ENCODE measurements around the gene GPR137B.

GPR137B gene

GRCh38 chr1:236110137-236110536 is 32.2 kb upstream of the GPR137B start:
- ChIA-PET POLR2A (no interaction called here), CTCF (interaction anchor here (0.7 to 1.5 kb wide), 8 partner anchors 17 to 448 kb away, joined by 3 to 4 read pairs (median 3); no protein-coding TSS in a partner anchor)
- Histone ChIP-seq H3K4me3 (ENCODE audit: low read depth, low read length) (no peak overlapping the region), H3K9me3 (ENCODE audit: control insufficient read depth, insufficient read depth, low read depth, low read length) (no peaks in the 10 kb centered on the region), H3K27ac (ENCODE audit: extremely low read depth, low read depth, low read length) (no peak overlapping the region), H3K36me3 (ENCODE audit: control insufficient read depth in 2 of 2, insufficient read depth in 1 of 2, low read length in 2 of 2) (no peaks in the 10 kb centered on the region), H3K4me1 (ENCODE audit: control insufficient read depth, insufficient read depth, low read length) (no peaks in the 10 kb centered on the region)
- TF ChIP-seq ZNF596 (tag by site-specific recombination; IDR thresholded peaks at IDR 0.05) = no peak
- no peak for TF ChIP-seq ZBTB11 (tag by site-specific recombination; conservative IDR thresholded peaks at IDR 0.05; ENCODE audit: low read depth)
- no peak for TF ChIP-seq ZEB2 (tag by site-specific recombination; IDR thresholded peaks at IDR 0.05)
- peak; percentile 27; the same call in 1 of the 2 replicates for TF ChIP-seq SCRT1 (tag by site-specific recombination; IDR thresholded peaks at IDR 0.05; ENCODE audit: borderline replicate concordance)
- no peak for TF ChIP-seq ZNF341 (tag by site-specific recombination; IDR thresholded peaks at IDR 0.05; ENCODE audit: low read depth)
- TF ChIP-seq SCRT2 (tag by site-specific recombination; IDR thresholded peaks at IDR 0.05) = peak; percentile 67
- TF ChIP-seq ZNF544 (tag by site-specific recombination; IDR thresholded peaks at IDR 0.05) = no peak

- no peaks in the 10 kb centered on the region for H3K4me1 ChIP-seq (ENCODE audit: control insufficient read depth, insufficient read depth, low read length)
- CTCF ChIA-PET = interaction anchor here (0.5 to 1.3 kb wide), 7 partner anchors 9 to 721 kb away, joined by 3 to 5 read pairs (median 3); no protein-coding TSS in a partner anchor
- POLR2A ChIA-PET = no interaction called here
- no peak overlapping the region for H3K27ac ChIP-seq (ENCODE audit: extremely low read depth, low read depth, low read length)
- no peak overlapping the region for H3K4me3 ChIP-seq (ENCODE audit: low read depth, low read length)
- H3K36me3 ChIP-seq (ENCODE audit: control insufficient read depth in 2 of 2, insufficient read depth in 1 of 2, low read length in 2 of 2) = no peaks in the 10 kb centered on the region
- H3K9me3 ChIP-seq (ENCODE audit: control insufficient read depth, insufficient read depth, low read depth, low read length) = no peaks in the 10 kb centered on the region
- TF ChIP-seq CTCF (tag by site-specific recombination; IDR thresholded peaks at IDR 0.05) = no peak
These were observed 30.6 kb upstream of the GPR137B start for GRCh38 chr1:236111527-236112331.

GRCh38 chr1:236112332-236112627 is 30.1 kb upstream of the GPR137B start:
- no peak for TF ChIP-seq ZNF488 (tag by site-specific recombination; IDR thresholded peaks at IDR 0.05)
- no peak for TF ChIP-seq ZNF302 (tag by site-specific recombination; IDR thresholded peaks at IDR 0.05; ENCODE audit: low read depth)
- no peak for TF ChIP-seq ZNF843 (tag by site-specific recombination; IDR thresholded peaks at IDR 0.05)
- no peak for TF ChIP-seq ZNF132 (tag by site-specific recombination; IDR thresholded peaks at IDR 0.05; ENCODE audit: borderline replicate concordance)
- no peak for TF ChIP-seq SP7 (tag by site-specific recombination; IDR thresholded peaks at IDR 0.05)
- TF ChIP-seq GLI4 (tag by site-specific recombination; IDR thresholded peaks at IDR 0.05) = no peak
- no peak for TF ChIP-seq ZNF16 (tag by site-specific recombination; IDR thresholded peaks at IDR 0.05; ENCODE audit: low read depth)
- no peak for TF ChIP-seq ZNF366 (tag by site-specific recombination; conservative IDR thresholded peaks at IDR 0.05)
- no peak for TF ChIP-seq INSM2 (tag by site-specific recombination; IDR thresholded peaks at IDR 0.05)
- CTCF ChIA-PET = interaction anchor here (0.7 to 1.3 kb wide), 4 partner anchors 10 to 423 kb away, joined by 3 to 5 read pairs (median 4); no protein-coding TSS in a partner anchor

More at GRCh38 chr1:236112332-236112627, 30.1 kb upstream of the GPR137B start:
- H3K9me3 ChIP-seq (ENCODE audit: control insufficient read depth, insufficient read depth, low read depth, low read length) = no peaks in the 10 kb centered on the region
- no peaks in the 10 kb centered on the region for H3K36me3 ChIP-seq (ENCODE audit: control insufficient read depth in 2 of 2, insufficient read depth in 1 of 2, low read length in 2 of 2)
- no peak overlapping the region for H3K4me3 ChIP-seq (ENCODE audit: low read depth, low read length)
- no peaks in the 10 kb centered on the region for H3K4me1 ChIP-seq (ENCODE audit: control insufficient read depth, insufficient read depth, low read length)
- POLR2A ChIA-PET = no interaction called here
- H3K27ac ChIP-seq (ENCODE audit: extremely low read depth, low read depth, low read length) = no peak overlapping the region
